RWPE1 (cell line): ENCODE results near the gene MED15.

Experiments used
- CTCF ChIA-PET: fragments of 350-600 bp; sonication (Branson Sonifier 250); formaldehyde crosslinking; extraction: SDS; loops from one replicate; lab custom pipeline; 2021; lab: Yijun Ruan, JAX
- POLR2A ChIA-PET: fragments of 400-600 bp; formaldehyde crosslinking; extraction: SDS; loops from one replicate; lab custom pipeline; 2020; ENCODE audit warnings: antibody characterized with exemption; ENCODE audit not compliant: low non-redundant PET; lab: Yijun Ruan, JAX
- DNase-seq: peaks from one replicate; pipeline ENCODE4 v3.0.0; 2012; ENCODE audit warnings: low spot score
- H3K27ac ChIP-seq: fragments of 450-650 bp; 2 replicates; pipeline ENCODE4 v1.5.1; 2017
- TF ChIP-seq, protein P1 (sequence below): fragments of 450-650 bp; conservative IDR thresholded peaks from 2 replicates; pipeline ENCODE4 v1.5.1; 2017; ENCODE audit warnings: low read depth, mild to moderate bottlenecking

MED15 gene

GRCh38 chr22:20625270-20625669 lies 117.9 kb downstream of the MED15 start:
- ChIA-PET CTCF (no interaction called here), POLR2A (no interaction called here)
- no peak overlapping the region for H3K27ac ChIP-seq
- no peak for DNase-seq
- TF ChIP-seq, protein P1, sequence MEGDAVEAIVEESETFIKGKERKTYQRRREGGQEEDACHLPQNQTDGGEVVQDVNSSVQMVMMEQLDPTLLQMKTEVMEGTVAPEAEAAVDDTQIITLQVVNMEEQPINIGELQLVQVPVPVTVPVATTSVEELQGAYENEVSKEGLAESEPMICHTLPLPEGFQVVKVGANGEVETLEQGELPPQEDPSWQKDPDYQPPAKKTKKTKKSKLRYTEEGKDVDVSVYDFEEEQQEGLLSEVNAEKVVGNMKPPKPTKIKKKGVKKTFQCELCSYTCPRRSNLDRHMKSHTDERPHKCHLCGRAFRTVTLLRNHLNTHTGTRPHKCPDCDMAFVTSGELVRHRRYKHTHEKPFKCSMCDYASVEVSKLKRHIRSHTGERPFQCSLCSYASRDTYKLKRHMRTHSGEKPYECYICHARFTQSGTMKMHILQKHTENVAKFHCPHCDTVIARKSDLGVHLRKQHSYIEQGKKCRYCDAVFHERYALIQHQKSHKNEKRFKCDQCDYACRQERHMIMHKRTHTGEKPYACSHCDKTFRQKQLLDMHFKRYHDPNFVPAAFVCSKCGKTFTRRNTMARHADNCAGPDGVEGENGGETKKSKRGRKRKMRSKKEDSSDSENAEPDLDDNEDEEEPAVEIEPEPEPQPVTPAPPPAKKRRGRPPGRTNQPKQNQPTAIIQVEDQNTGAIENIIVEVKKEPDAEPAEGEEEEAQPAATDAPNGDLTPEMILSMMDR: no peak

DNA sequence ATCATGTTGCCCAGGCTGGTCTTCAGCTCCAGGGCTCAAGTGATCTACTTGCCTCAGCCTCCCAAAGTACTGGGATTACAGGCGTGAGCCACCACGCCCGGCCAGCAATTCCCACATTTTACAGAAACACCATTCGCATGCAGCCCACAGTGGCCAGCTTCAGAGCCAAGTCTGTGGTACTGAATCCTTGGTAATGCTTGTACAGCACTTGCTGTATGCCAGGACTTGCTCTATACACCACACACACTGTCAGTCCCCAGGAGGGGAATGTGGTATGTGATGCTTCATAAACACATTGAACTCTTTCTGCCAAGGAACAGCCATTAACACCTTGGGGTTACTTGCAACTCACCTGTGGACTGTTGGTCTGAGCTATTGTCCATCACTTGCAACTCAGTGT lies 119.4 kb downstream of the MED15 start:
- TF ChIP-seq, protein P1: no peak
- DNase-seq: no peak
- no peak overlapping the region for H3K27ac ChIP-seq
- CTCF ChIA-PET: interaction anchor here (0.7 kb wide), 1 partner anchor 63 kb away, joined by 3 read pairs; no protein-coding TSS in a partner anchor
- POLR2A ChIA-PET: no interaction called here

DNA sequence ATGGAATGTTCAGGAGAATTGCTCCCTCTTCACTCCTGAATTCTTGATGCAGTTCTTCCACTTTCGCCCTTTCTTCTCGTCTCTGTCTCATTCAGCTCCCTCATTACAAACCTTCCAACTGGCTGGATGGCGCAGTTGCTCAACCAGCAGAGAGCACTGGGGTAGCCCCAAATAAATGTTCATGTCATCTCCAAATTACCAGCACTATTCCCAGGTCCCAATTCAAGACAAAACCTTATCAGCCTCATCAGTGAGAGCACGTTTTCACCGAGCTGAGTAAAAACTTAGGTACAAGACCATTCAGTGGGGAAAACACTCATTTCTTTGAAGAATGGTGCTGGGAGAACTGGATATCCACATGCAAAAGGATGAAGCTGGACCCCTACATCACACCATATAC lies 120.0 kb downstream of the MED15 start:
- POLR2A ChIA-PET: no interaction called here
- TF ChIP-seq, protein P1: no peak
- CTCF ChIA-PET: interaction anchor here (0.7 kb wide), 1 partner anchor 63 kb away, joined by 3 read pairs; no protein-coding TSS in a partner anchor
- DNase-seq: no peak
- H3K27ac ChIP-seq: no peak overlapping the region

DNA sequence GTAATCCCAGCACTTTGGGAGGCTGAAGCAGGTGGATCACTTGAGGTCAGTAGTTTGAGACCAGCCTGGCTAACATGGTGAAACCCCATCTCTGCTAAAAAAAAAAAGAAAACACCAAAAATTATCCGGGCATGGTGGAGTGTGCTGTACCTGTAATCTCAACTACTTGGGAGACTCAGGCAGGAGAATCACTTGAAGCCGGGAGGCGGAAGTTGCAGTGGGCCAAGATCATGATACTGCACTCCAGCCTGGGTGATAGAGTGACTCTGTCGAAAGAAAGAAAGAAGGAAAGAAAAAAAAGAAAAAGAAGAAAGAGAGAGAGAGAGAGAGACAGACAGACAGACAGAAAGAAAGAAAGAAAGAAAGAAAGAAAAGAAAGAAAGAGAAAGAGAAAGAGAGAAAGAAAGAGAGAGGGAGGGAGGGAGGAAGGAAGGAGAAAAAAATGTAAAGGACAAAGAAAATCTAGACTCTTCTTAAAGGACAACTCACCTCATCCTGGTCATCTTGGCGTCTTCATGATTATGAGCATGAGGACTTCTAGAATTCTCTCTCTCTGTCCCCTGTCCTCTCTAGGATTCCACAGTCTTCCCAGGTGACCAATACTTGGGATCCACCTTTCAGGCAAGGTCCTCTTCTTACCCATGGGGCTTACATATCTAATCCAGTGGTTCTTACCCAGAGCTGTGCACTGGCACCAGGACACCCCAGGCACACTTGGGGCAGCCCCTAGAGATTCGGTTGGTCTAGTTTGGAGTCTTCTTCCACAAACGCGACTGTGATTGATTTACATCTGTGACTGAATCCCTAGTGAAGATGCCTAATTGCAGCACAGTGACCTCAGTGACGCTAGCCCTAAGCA lies 120.9 kb downstream of the MED15 start:
- TF ChIP-seq, protein P1: no peak
- POLR2A ChIA-PET: no interaction called here
- DNase-seq: no peak
- CTCF ChIA-PET: no interaction called here
- H3K27ac ChIP-seq: no peak overlapping the region

GRCh38 chr22:20629401-20629800 lies 122.0 kb downstream of the MED15 start:
- ChIA-PET POLR2A (no interaction called here), CTCF (no interaction called here)
- DNase-seq: no peak
- TF ChIP-seq, protein P1: no peak
- no peak overlapping the region for H3K27ac ChIP-seq

DNA sequence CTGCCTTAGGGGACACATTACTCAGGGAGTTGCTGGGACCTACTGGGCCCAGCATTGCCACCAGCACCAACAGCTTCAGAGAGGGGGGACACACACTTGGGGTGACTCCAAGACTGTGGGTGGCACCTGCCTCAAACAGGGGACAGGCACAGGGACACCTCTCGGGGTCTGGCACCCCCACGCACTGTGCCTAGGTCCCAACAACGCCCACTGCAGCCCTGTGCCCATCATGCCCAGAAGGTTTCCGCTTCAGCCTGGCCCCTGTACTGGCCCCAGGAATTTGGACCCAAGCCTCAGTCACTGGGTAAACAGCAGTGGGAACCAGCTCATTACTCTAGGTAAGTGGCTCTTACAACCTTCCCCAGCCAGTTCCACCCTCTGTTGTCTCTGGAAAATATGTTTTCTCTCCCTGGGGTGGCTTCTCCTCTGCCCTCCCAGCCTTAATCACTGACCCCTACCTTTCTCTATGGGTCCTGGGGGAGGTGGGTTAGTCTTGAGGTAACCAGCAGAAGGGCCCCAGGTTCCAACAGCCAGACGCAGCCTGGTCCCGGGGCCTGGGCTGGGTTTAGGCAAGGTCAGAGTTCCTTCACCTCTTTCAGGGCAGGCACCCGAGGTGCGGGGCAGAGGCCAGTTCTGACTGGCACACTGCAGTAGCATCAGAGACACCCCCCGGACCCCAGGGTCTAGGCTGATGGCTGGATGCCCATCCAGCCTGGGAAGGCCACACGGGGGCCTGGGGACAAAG lies 123.6 kb downstream of the MED15 start:
- CTCF ChIA-PET: no interaction called here
- H3K27ac ChIP-seq: no peak overlapping the region
- TF ChIP-seq, protein P1: no peak
- no peak for DNase-seq
- POLR2A ChIA-PET: no interaction called here
